Activated T-cell treated with anti-CD3 and anti-CD28 coated beads for 48 hours (primary cell): ENCODE measurements around the gene SIRT6.
"Not testable (repeated sequence)": the region's sequence is repeated elsewhere in the genome, so short reads cannot be mapped to it uniquely, and the experiment has no call there.

Experiments used
- DNase-seq: peaks from one replicate; pipeline ENCODE4 v3.0.0-alpha.2; 2020; ENCODE audit warnings: low read depth

The SIRT6 gene

GRCh38 chr19:4199699-4200293 lies 17.4 kb upstream of the SIRT6 start:
- DNase-seq = no peak

GRCh38 chr19:4198467-4199126 lies 16.2 kb upstream of the SIRT6 start:
- DNase-seq = no peak

GRCh38 chr19:4197625-4198466 lies 15.5 kb upstream of the SIRT6 start:
- DNase-seq = no peak

- DNase-seq = no peak
Observed at GRCh38 chr19:4197228-4197624, 14.9 kb upstream of the SIRT6 start.

GRCh38 chr19:4196587-4197148 lies 14.3 kb upstream of the SIRT6 start:
- DNase-seq = no peak

- no peak for DNase-seq
Observed at GRCh38 chr19:4196009-4196408, 13.6 kb upstream of the SIRT6 start.

- DNase-seq = no peak
Observed at GRCh38 chr19:4194353-4194752, 12.0 kb upstream of the SIRT6 start.

- not testable (repeated sequence) for DNase-seq
Observed at GRCh38 chr19:4192537-4192936, 10.2 kb upstream of the SIRT6 start.

- DNase-seq = no peak
Observed at GRCh38 chr19:4189641-4190040, 7.3 kb upstream of the SIRT6 start.

- no peak for DNase-seq
Observed at GRCh38 chr19:4187313-4188122, 5.2 kb upstream of the SIRT6 start.

- peak; percentile 71 for DNase-seq
Observed at GRCh38 chr19:4186087-4186993, 4.0 kb upstream of the SIRT6 start.

- no peak for DNase-seq
Observed at GRCh38 chr19:4185413-4186086, 3.2 kb upstream of the SIRT6 start.

- DNase-seq = no peak
Observed at GRCh38 chr19:4184718-4185352, 2.5 kb upstream of the SIRT6 start.

- no peak for DNase-seq
Observed at GRCh38 chr19:4183967-4184717, 1.8 kb upstream of the SIRT6 start.

GRCh38 chr19:4181053-4181508 lies 1.3 kb downstream of the SIRT6 start:
- no peak for DNase-seq

GRCh38 chr19:4178990-4179389 lies 3.4 kb downstream of the SIRT6 start:
- no peak for DNase-seq

GRCh38 chr19:4177146-4177545 lies 5.2 kb downstream of the SIRT6 start:
- no peak for DNase-seq

- no peak for DNase-seq
Observed at GRCh38 chr19:4175669-4175931, 6.8 kb downstream of the SIRT6 start.
